Sciatic nerve (tissue), 2 donors: ENCODE measurements around the gene MEI1. TPM values are rescaled to one million over a fixed set of nuclear protein-coding genes. Genes with fewer than 3 reads are reported as not detected.
"Not testable (repeated sequence)": the region's sequence is repeated elsewhere in the genome, so short reads cannot be mapped to it uniquely, and the experiment has no call there.

ENCODE experiments used
- ATAC-seq: fragments of 200-7000 bp; cut with Tn5 transposase; one replicate; pipeline ENCODE4 v1.9.1; 2020; ENCODE audit warnings: mild to moderate bottlenecking, moderate library complexity
- DNase-seq: peaks from one replicate; pipeline ENCODE4 v3.0.0-alpha.2; 2020; ENCODE audit warnings: low spot score
- intact Hi-C: fragments of 100-400 bp; cut with DNase I; formaldehyde crosslinking; loops from one replicate; pipeline ENCODE4 v1.14.2; 2022
- total RNA-seq: library from RNA; stranded (reverse); fragmentation: NEBNext Ultra II Directional; extraction: Animal tissue kit (Norgen Biotek cat#: 25700); gene quantifications from one replicate; pipeline ENCODE4 v1.2.1, GENCODE V29; 2021
- donor health status: DM: no; HTN: no; CAD: no.
- donor health status: DM: no; HTN: no; CAD: no.

MEI1 gene
- total RNA-seq, 1 donor from 2014 or later = 2.9 TPM

- DNase-seq (no peak), ATAC-seq (no peak)
- intact Hi-C loops = no loop called here
These were observed 32.9 kb downstream of the MEI1 start for GRCh38 chr22:41732096-41732772.

GRCh38 chr22:41733241-41733640 lies 33.9 kb downstream of the MEI1 start:
- DNase-seq, ATAC-seq, intact Hi-C loops: not testable (repeated sequence)

GRCh38 chr22:41739576-41739975 lies 40.3 kb downstream of the MEI1 start:
- no peak for DNase-seq
- intact Hi-C loops = no loop called here
- no peak for ATAC-seq

- DNase-seq = no peak
- ATAC-seq = no peak
- intact Hi-C loops = no loop called here
These were observed 43.6 kb downstream of the MEI1 start for GRCh38 chr22:41742918-41743317.

- no peak for DNase-seq
- intact Hi-C loops = loop anchor here (5.0 kb wide), 1 partner anchor 196 kb away; no protein-coding TSS in a partner anchor
- ATAC-seq = no peak
These were observed 46.7 kb downstream of the MEI1 start for GRCh38 chr22:41745968-41746367.

GRCh38 chr22:41746567-41747400 lies 47.5 kb downstream of the MEI1 start:
- intact Hi-C loops = loop anchor here (5.0 kb wide), 1 partner anchor 196 kb away; no protein-coding TSS in a partner anchor

GRCh38 chr22:41752011-41752970 lies 53.0 kb downstream of the MEI1 start:
- no peak for DNase-seq
- intact Hi-C loops = no loop called here
- no peak for ATAC-seq

More at GRCh38 chr22:41746567-41747400, 47.5 kb downstream of the MEI1 start:
- ATAC-seq (peak; percentile 91), DNase-seq (peak; percentile 74)

GRCh38 chr22:41753984-41754383 lies 54.7 kb downstream of the MEI1 start:
- no peak for DNase-seq
- intact Hi-C loops = no loop called here
- no peak for ATAC-seq

- DNase-seq = no peak
- intact Hi-C loops = no loop called here
- ATAC-seq = no peak
These were observed 58.2 kb downstream of the MEI1 start for GRCh38 chr22:41757502-41757901.

GRCh38 chr22:41758231-41758630 lies 58.9 kb downstream of the MEI1 start:
- intact Hi-C loops = no loop called here
- no peak for ATAC-seq

GRCh38 chr22:41762980-41763779 lies 63.9 kb downstream of the MEI1 start:
- peak; percentile 42 for DNase-seq
- intact Hi-C loops = no loop called here
- no peak for ATAC-seq

More at GRCh38 chr22:41758231-41758630, 58.9 kb downstream of the MEI1 start:
- no peak for DNase-seq

- no peak for ATAC-seq
- DNase-seq = no peak
- intact Hi-C loops = no loop called here
These were observed 67.2 kb downstream of the MEI1 start for GRCh38 chr22:41766476-41766875.

GRCh38 chr22:41768430-41768829 lies 69.1 kb downstream of the MEI1 start:
- DNase-seq (no peak), ATAC-seq (no peak)

GRCh38 chr22:41770715-41771468 lies 71.6 kb downstream of the MEI1 start:
- intact Hi-C loops = no loop called here
- ATAC-seq (no peak), DNase-seq (no peak)

More at GRCh38 chr22:41768430-41768829, 69.1 kb downstream of the MEI1 start:
- intact Hi-C loops = no loop called here

GRCh38 chr22:41772198-41772597 lies 72.9 kb downstream of the MEI1 start:
- intact Hi-C loops = no loop called here
- DNase-seq (no peak), ATAC-seq (no peak)

- intact Hi-C loops = no loop called here
- ATAC-seq (no peak), DNase-seq (no peak)
These were observed 73.3 kb downstream of the MEI1 start for GRCh38 chr22:41772645-41773044.

- ATAC-seq (no peak), DNase-seq (no peak)
- intact Hi-C loops = no loop called here
These were observed 76.0 kb downstream of the MEI1 start for GRCh38 chr22:41775338-41775737.

GRCh38 chr22:41775976-41776375 lies 76.7 kb downstream of the MEI1 start:
- ATAC-seq = no peak
- no peak for DNase-seq
- intact Hi-C loops = no loop called here
